ENCODE results near the gene ZNRF1.

Gene ZNRF1

DNA sequence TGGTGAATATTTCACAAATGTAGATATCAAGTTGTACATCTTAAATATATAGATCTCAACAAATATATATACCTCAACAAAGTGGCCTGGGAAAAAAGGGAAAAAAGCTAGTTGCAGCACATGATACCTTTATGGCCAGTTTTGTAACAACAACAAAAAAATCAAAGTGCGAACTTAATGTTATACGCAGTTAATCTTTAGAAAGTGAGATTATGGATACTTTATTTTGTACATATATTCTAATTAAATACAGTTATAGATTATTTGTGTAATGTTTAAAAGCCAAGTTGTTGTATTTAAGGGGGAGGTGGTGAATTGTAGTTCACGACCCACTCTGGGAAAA, 149.1 kb downstream of the ZNRF1 start:
- TF ChIP-seq, protein P1, sequence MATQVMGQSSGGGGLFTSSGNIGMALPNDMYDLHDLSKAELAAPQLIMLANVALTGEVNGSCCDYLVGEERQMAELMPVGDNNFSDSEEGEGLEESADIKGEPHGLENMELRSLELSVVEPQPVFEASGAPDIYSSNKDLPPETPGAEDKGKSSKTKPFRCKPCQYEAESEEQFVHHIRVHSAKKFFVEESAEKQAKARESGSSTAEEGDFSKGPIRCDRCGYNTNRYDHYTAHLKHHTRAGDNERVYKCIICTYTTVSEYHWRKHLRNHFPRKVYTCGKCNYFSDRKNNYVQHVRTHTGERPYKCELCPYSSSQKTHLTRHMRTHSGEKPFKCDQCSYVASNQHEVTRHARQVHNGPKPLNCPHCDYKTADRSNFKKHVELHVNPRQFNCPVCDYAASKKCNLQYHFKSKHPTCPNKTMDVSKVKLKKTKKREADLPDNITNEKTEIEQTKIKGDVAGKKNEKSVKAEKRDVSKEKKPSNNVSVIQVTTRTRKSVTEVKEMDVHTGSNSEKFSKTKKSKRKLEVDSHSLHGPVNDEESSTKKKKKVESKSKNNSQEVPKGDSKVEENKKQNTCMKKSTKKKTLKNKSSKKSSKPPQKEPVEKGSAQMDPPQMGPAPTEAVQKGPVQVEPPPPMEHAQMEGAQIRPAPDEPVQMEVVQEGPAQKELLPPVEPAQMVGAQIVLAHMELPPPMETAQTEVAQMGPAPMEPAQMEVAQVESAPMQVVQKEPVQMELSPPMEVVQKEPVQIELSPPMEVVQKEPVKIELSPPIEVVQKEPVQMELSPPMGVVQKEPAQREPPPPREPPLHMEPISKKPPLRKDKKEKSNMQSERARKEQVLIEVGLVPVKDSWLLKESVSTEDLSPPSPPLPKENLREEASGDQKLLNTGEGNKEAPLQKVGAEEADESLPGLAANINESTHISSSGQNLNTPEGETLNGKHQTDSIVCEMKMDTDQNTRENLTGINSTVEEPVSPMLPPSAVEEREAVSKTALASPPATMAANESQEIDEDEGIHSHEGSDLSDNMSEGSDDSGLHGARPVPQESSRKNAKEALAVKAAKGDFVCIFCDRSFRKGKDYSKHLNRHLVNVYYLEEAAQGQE (IDR thresholded peaks at IDR 0.05; ENCODE audit: low read depth) = no peak
- TF ChIP-seq NFIC (IDR thresholded peaks at IDR 0.05) = no peak
- no peak for TF ChIP-seq YY1 (IDR thresholded peaks at IDR 0.05; ENCODE audit: low read depth)
- TF ChIP-seq EGR1 (IDR thresholded peaks at IDR 0.05) = no peak
- TF ChIP-seq TEAD4 (IDR thresholded peaks at IDR 0.05) = no peak
- TF ChIP-seq CREB1 (IDR thresholded peaks at IDR 0.05; ENCODE audit: low read depth) = no peak
- TF ChIP-seq TCF12 (IDR thresholded peaks at IDR 0.05; ENCODE audit: low read depth) = no peak
- TF ChIP-seq EP300 (IDR thresholded peaks at IDR 0.05; ENCODE audit: borderline replicate concordance) = no peak
- no peak for TF ChIP-seq RAD21 (IDR thresholded peaks at IDR 0.05; ENCODE audit: low read depth)
- TF ChIP-seq ZBTB7A (IDR thresholded peaks at IDR 0.05; ENCODE audit: low read depth) = no peak
- TF ChIP-seq, protein P2, sequence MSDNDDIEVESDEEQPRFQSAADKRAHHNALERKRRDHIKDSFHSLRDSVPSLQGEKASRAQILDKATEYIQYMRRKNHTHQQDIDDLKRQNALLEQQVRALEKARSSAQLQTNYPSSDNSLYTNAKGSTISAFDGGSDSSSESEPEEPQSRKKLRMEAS (IDR thresholded peaks at IDR 0.05) = no peak
- no peak for TF ChIP-seq TAF1 (IDR thresholded peaks at IDR 0.05; ENCODE audit: low read depth)
- TF ChIP-seq, protein P3, sequence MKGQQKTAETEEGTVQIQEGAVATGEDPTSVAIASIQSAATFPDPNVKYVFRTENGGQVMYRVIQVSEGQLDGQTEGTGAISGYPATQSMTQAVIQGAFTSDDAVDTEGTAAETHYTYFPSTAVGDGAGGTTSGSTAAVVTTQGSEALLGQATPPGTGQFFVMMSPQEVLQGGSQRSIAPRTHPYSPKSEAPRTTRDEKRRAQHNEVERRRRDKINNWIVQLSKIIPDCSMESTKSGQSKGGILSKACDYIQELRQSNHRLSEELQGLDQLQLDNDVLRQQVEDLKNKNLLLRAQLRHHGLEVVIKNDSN (IDR thresholded peaks at IDR 0.05) = no peak
- no peak for TF ChIP-seq CEBPB (IDR thresholded peaks at IDR 0.05)
- TF ChIP-seq FOXM1 (IDR thresholded peaks at IDR 0.05; ENCODE audit: borderline replicate concordance, low read depth) = no peak

DNA sequence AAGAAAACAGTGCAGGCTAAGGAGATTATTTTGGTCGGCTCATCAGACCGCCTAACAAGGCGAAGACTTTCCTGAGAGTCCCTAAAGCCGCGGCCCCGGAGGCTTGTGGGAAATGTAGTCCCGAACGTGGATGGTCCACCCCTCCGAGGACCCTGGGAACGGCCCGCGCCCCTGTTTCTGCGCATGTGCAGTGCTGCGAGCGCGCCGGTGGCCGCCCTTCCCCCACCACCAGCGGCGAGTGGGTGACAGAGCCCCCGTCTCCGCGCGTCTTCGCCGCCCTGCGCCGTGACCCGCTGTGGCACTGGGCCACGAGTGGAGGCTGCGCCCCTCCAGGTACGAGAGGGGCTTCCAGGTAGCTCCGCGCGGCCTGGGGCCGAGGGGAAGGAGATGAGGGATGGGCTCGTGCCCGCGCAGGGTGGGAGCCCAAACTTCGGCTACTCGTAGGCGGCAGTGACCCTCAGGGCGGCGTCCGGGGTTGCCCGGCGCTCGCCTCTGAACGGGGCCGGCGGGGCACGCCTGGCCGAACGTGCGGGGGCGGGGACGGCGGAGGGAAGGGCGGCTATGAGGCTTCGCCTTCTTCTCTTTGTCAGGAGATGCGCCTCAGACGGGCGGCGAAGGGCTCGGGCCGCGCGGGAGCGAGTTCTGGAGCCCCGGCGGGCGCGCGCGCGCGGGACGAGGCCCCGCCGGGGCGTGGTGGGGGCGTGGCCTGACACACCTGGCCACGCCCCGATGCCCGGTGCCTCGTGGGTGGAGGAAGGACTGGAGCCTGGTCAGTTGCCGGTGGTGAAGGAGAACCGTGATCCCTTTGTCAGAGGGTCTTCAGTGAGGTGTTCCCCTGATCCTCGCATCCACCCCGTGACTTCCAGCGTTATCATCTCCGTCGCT, 149.7 kb downstream of the ZNRF1 start, which contains the start of gene ZFP1:
Gene ZFP1, plus strand, starts transcription at position 214 of the 885 bp plus-strand sequence. CDS start 4,428 bp downstream, outside the sequence.
- no peak for TF ChIP-seq CEBPB (IDR thresholded peaks at IDR 0.05)
- peak; percentile 92 for TF ChIP-seq ZBTB7A (IDR thresholded peaks at IDR 0.05; ENCODE audit: low read depth)
- TF ChIP-seq EP300 (IDR thresholded peaks at IDR 0.05; ENCODE audit: borderline replicate concordance) = no peak
- TF ChIP-seq TEAD4 (IDR thresholded peaks at IDR 0.05) = no peak
- no peak for TF ChIP-seq RAD21 (IDR thresholded peaks at IDR 0.05; ENCODE audit: low read depth)
- peak; percentile 50 for TF ChIP-seq EGR1 (IDR thresholded peaks at IDR 0.05)
- TF ChIP-seq, protein P1 (IDR thresholded peaks at IDR 0.05; ENCODE audit: low read depth) = 0 out of 2 replicates have a peak, but pooled peaks have one; percentile 13
- TF ChIP-seq YY1 (IDR thresholded peaks at IDR 0.05; ENCODE audit: low read depth) = peak; percentile 17; the same call in 1 of the 2 replicates
- peak; percentile 32; the same call in 1 of the 2 replicates for TF ChIP-seq NFIC (IDR thresholded peaks at IDR 0.05)
- no peak for TF ChIP-seq CREB1 (IDR thresholded peaks at IDR 0.05; ENCODE audit: low read depth)
- TF ChIP-seq TAF1 (IDR thresholded peaks at IDR 0.05; ENCODE audit: low read depth) = peak; percentile 77
- TF ChIP-seq TCF12 (IDR thresholded peaks at IDR 0.05; ENCODE audit: low read depth) = peak; percentile 70
- TF ChIP-seq FOXM1 (IDR thresholded peaks at IDR 0.05; ENCODE audit: borderline replicate concordance, low read depth) = no peak
- TF ChIP-seq, protein P2 (IDR thresholded peaks at IDR 0.05) = peak; percentile 58
- TF ChIP-seq, protein P3 (IDR thresholded peaks at IDR 0.05) = peak; percentile 24; the same call in 1 of the 2 replicates

DNA sequence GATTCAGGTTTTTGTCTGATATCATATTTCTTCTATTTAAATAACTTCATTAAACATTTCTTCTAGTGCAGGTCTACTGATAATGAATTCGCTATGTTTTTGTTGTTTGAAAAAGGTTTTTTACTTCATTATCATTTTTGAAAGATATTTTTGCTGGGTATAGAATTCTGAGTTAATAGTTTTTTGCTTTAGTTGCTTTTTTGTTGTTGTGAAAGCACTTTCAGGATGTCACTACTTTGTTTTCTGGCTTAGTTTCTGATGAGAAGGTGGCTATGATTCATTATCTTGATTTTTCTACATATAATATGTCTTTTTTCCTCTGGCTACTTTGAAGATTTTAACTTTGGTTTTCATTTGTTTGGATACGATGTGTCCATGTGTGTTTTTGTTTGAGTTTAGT, 153.0 kb downstream of the ZNRF1 start:
- TF ChIP-seq TCF12 (IDR thresholded peaks at IDR 0.05; ENCODE audit: low read depth) (no peak), TEAD4 (IDR thresholded peaks at IDR 0.05) (no peak), EGR1 (IDR thresholded peaks at IDR 0.05) (no peak), NFIC (IDR thresholded peaks at IDR 0.05) (no peak), EP300 (IDR thresholded peaks at IDR 0.05; ENCODE audit: borderline replicate concordance) (no peak), ZBTB7A (IDR thresholded peaks at IDR 0.05; ENCODE audit: low read depth) (no peak), YY1 (IDR thresholded peaks at IDR 0.05; ENCODE audit: low read depth) (no peak), CREB1 (IDR thresholded peaks at IDR 0.05; ENCODE audit: low read depth) (no peak), RAD21 (IDR thresholded peaks at IDR 0.05; ENCODE audit: low read depth) (no peak), TAF1 (IDR thresholded peaks at IDR 0.05; ENCODE audit: low read depth) (no peak), FOXM1 (IDR thresholded peaks at IDR 0.05; ENCODE audit: borderline replicate concordance, low read depth) (no peak)
- TF ChIP-seq, protein P3 (IDR thresholded peaks at IDR 0.05) = no peak
- TF ChIP-seq, protein P2 (IDR thresholded peaks at IDR 0.05) = no peak
- TF ChIP-seq, protein P1 (IDR thresholded peaks at IDR 0.05; ENCODE audit: low read depth) = no peak

Data from Ishikawa (cell line).